CD14-positive monocyte (primary cell): ENCODE data around the gene SLC6A1. TPM values are rescaled to one million over a fixed set of nuclear protein-coding genes. Genes with fewer than 3 reads are reported as not detected.
A peak's percentile ranks its signal among the peaks of the same experiment; 100 is the strongest.

Experiments
- DNase-seq, 3 donors: peaks; one replicate each; pipeline ENCODE4 v3.0.0-alpha.2; 2011 to 2022
- H2AFZ ChIP-seq: 2 replicates; pipeline ENCODE4 v1.6.0; 2012; ENCODE audit warnings: mild to moderate bottlenecking, low read depth, low read length, inconsistent platforms; ENCODE audit not compliant: insufficient read depth, poor library complexity, severe bottlenecking
- H3K27ac ChIP-seq, 2 donors: 1 replicate in 1 of 2; 2 replicates in 1 of 2; pipeline ENCODE4 v1.5.1; 2012 to 2013; ENCODE audit warnings: low read length in 2 of 2, control low read depth in 1 of 2, inconsistent platforms in 1 of 2, low read depth in 1 of 2, mild to moderate bottlenecking in 1 of 2
- H3K27me3 ChIP-seq, 2 donors: one replicate each; pipeline versions ENCODE4 v1.6.0 to v1.6.1; 2011 to 2013; ENCODE audit warnings: low read length in 2 of 2; ENCODE audit not compliant: control insufficient read depth in 2 of 2, insufficient read depth in 2 of 2
- H3K36me3 ChIP-seq, 2 donors: replicated peaks in 1 of 2; 1 replicate in 1 of 2; 2 replicates in 1 of 2; pipeline versions ENCODE4 v1.5.1 to v1.6.1; 2012 to 2013; ENCODE audit warnings: low read length in 2 of 2, control low read depth in 1 of 2, inconsistent platforms in 1 of 2, mild to moderate bottlenecking in 1 of 2; ENCODE audit not compliant: insufficient read depth in 2 of 2, control insufficient read depth in 1 of 2
- H3K4me1 ChIP-seq, 2 donors: 1 replicate in 1 of 2; 2 replicates in 1 of 2; pipeline versions ENCODE4 v1.5.1 to v1.6.1; 2012 to 2013; ENCODE audit warnings: low read length in 2 of 2, control low read depth in 1 of 2, inconsistent platforms in 1 of 2, mild to moderate bottlenecking in 1 of 2, moderate library complexity in 1 of 2; ENCODE audit not compliant: insufficient read depth in 2 of 2, control insufficient read depth in 1 of 2
- H3K4me2 ChIP-seq: replicated peaks from 2 replicates; pipeline ENCODE3; 2012; ENCODE audit warnings: low read length, moderate library complexity, mild to moderate bottlenecking; ENCODE audit not compliant: poor library complexity, severe bottlenecking; ENCODE audit errors: extremely low read depth
- H3K4me3 ChIP-seq, 3 experiments: fragments of 200-600 bp in 1 of 3; sonication (generic) in 1 of 3; replicated peaks in 1 of 3; 1 replicate in 2 of 3; 2 replicates in 1 of 3; pipeline ENCODE4 v1.5.1; 2011 to 2013; ENCODE audit warnings: low read length in 3 of 3, mild to moderate bottlenecking in 3 of 3, control low read depth in 2 of 3, low read depth in 2 of 3, inconsistent platforms in 1 of 3, moderate library complexity in 1 of 3
- H3K79me2 ChIP-seq: 2 replicates; pipeline ENCODE4 v1.6.0; 2012; ENCODE audit warnings: mild to moderate bottlenecking, control low read depth, inconsistent platforms, low read length, moderate library complexity; ENCODE audit not compliant: insufficient read depth
- H3K9ac ChIP-seq: 2 replicates; pipeline ENCODE4 v1.6.0; 2017; ENCODE audit warnings: low read length, mild to moderate bottlenecking; ENCODE audit not compliant: insufficient read depth, poor library complexity, severe bottlenecking
- H3K9me3 ChIP-seq, 2 donors: replicated peaks in 1 of 2; 1 replicate in 1 of 2; 2 replicates in 1 of 2; pipeline versions ENCODE4 v1.5.1 to v1.6.1; 2012 to 2013; ENCODE audit warnings: low read length in 2 of 2, control low read depth in 1 of 2; ENCODE audit not compliant: control insufficient read depth in 1 of 2, insufficient read depth in 1 of 2
- H4K20me1 ChIP-seq: 2 replicates; pipeline ENCODE4 v1.6.0; 2012; ENCODE audit warnings: mild to moderate bottlenecking, low read length, control low read depth, moderate library complexity; ENCODE audit not compliant: insufficient read depth
- H3K27ac Mint-ChIP-seq, 7 donors: one replicate each; pipeline ENCODE4 v1.8.0; 2020; ENCODE audit warnings: mild to moderate bottlenecking in 7 of 7, mixed read lengths in 7 of 7, moderate library complexity in 6 of 7, inconsistent platforms in 2 of 7
- H3K27me3 Mint-ChIP-seq, 3 donors: one replicate each; pipeline ENCODE4 v1.8.0; 2021 to 2022; ENCODE audit warnings: low read depth in 3 of 3, mild to moderate bottlenecking in 3 of 3, mixed read lengths in 3 of 3, moderate library complexity in 3 of 3, inconsistent platforms in 1 of 3
- H3K36me3 Mint-ChIP-seq, 2 donors: one replicate each; pipeline ENCODE4 v1.8.0; 2020; ENCODE audit warnings: mixed read lengths in 2 of 2, inconsistent platforms in 1 of 2, mild to moderate bottlenecking in 1 of 2
- H3K4me1 Mint-ChIP-seq: one replicate; pipeline ENCODE4 v1.8.0; 2020; ENCODE audit warnings: mild to moderate bottlenecking, mixed read lengths
- H3K4me3 Mint-ChIP-seq, 2 donors: one replicate each; pipeline ENCODE4 v1.8.0; 2020; ENCODE audit warnings: mild to moderate bottlenecking in 2 of 2, mixed read lengths in 2 of 2, moderate library complexity in 1 of 2
- H3K9me3 Mint-ChIP-seq, 7 donors: one replicate each; pipeline ENCODE4 v1.8.0; 2020 to 2022; ENCODE audit warnings: mixed read lengths in 7 of 7, mild to moderate bottlenecking in 6 of 7, moderate library complexity in 6 of 7, inconsistent platforms in 2 of 7
- WGBS: methylation state at CpG from one replicate; pipeline ENCODE4 v1.1.5; 2013; ENCODE audit warnings: missing lambda C conversion rate; ENCODE audit not compliant: insufficient coverage; 5-methylcytosine and 5-hydroxymethylcytosine counted together
- intact Hi-C, 2 donors: fragments of 100-400 bp; cut with micrococcal nuclease; formaldehyde crosslinking; loops; one replicate each; pipeline versions ENCODE4 v1.15.0 to v1.15.1; 2023
- polyA plus RNA-seq, 3 donors: library from polyadenylated mRNA; depleted of rRNA in 1 of 3; unstranded in 2 of 3; stranded (reverse) in 1 of 3; fragments of 300-500 nt in 2 of 3; fragments of >200 nt in 1 of 3; fragmentation: Illumina TruSeq in 2 of 3; gene quantifications; 1 replicate in 2 of 3; 2 replicates in 1 of 3; pipeline ENCODE4 v1.2.3, GENCODE V29; 2012 to 2021
- TF ChIP-seq, protein P1 (sequence below): fragments of 200-600 bp; IDR thresholded peaks from one replicate; pipeline ENCODE4 v1.8.0; 2022; ENCODE audit warnings: antibody characterized with exemption, mild to moderate bottlenecking

The SLC6A1 gene
- polyA plus RNA-seq, 3 donors = not detected

DNA sequence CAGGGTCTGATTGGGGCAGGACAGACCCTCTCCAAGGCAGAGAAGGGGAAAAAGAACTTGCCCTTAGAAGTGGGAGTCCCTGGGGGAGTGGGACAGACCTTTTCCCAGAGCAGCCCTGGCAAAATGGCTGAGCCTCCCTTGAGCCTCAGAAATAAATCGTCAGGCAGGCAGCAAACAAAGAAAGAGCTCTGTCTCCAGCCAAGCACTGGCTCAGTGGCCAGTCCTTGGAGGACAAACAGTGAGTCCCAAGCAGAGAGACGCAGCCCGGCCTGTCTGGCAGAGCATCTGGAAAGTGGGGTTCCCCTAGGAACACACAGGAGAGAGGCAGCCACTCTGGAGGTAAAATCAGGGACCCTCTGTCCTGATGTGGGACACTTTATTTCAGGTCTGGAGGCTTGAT, 1.8 kb downstream of the SLC6A1 start:
- Mint-ChIP-seq H3K4me1 (peaks cover 3% of the 10 kb centered on the region), H3K36me3 (peaks cover 0 to 4% of the 10 kb centered on the region in 2 donors), H3K27me3 (peaks cover 62 to 69% (median 63%) of the 10 kb centered on the region in 3 donors), H3K27ac (peak overlapping the region in 1 of 7 donors; percentile 28), H3K4me3 (peak overlapping the region in 1 of 2 donors; percentile 64), H3K9me3 (peaks cover 0 to 9% (median 2%) of the 10 kb centered on the region in 7 donors)
- TF ChIP-seq, protein P1, sequence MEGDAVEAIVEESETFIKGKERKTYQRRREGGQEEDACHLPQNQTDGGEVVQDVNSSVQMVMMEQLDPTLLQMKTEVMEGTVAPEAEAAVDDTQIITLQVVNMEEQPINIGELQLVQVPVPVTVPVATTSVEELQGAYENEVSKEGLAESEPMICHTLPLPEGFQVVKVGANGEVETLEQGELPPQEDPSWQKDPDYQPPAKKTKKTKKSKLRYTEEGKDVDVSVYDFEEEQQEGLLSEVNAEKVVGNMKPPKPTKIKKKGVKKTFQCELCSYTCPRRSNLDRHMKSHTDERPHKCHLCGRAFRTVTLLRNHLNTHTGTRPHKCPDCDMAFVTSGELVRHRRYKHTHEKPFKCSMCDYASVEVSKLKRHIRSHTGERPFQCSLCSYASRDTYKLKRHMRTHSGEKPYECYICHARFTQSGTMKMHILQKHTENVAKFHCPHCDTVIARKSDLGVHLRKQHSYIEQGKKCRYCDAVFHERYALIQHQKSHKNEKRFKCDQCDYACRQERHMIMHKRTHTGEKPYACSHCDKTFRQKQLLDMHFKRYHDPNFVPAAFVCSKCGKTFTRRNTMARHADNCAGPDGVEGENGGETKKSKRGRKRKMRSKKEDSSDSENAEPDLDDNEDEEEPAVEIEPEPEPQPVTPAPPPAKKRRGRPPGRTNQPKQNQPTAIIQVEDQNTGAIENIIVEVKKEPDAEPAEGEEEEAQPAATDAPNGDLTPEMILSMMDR = no peak
- H4K20me1 ChIP-seq = no peaks in the 10 kb centered on the region
- no peaks in the 10 kb centered on the region for H3K79me2 ChIP-seq
- no peak for DNase-seq
- intact Hi-C loops = no loop called here
- H3K36me3 ChIP-seq = no peaks in the 10 kb centered on the region
- 33% methylated on average over 3 of the region's 3 CpGs for WGBS
- H2AFZ ChIP-seq = no peak overlapping the region
- peaks cover 0 to 10% of the 10 kb centered on the region in 2 donors for H3K9me3 ChIP-seq
- no peak overlapping the region for H3K4me3 ChIP-seq
- H3K4me1 ChIP-seq = no peaks in the 10 kb centered on the region
- H3K27ac ChIP-seq = no peak overlapping the region
- no peak overlapping the region for H3K4me2 ChIP-seq
- no peak overlapping the region for H3K9ac ChIP-seq
- H3K27me3 ChIP-seq = peaks cover 36 to 62% of the 10 kb centered on the region in 2 donors

DNA sequence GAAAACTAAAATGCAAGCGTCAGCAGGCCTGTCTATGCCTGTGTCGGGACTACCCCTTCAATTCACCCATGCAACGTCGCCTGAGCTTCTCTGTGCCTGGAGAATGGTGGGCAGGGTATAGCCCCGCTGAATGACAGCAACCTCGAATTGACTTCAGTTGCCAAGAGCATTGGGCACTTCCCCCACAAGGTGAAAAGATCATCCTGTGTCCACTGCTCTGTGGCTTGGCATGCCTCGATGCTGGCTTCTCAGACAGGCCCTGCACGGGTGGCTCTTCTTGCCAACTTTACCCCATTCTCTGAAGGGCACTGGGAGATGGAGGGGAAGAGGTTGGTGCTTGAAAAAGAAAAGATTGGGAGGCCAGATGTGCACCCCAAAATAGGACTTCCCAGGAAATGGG, 3.3 kb downstream of the SLC6A1 start:
- H3K27me3 Mint-ChIP-seq = peaks cover 58 to 59% (median 59%) of the 10 kb centered on the region in 3 donors

More for the DNA sequence above, 3.3 kb downstream of the SLC6A1 start:
- Histone ChIP-seq H3K9me3 (peaks cover 0 to 8% of the 10 kb centered on the region in 2 donors), H3K36me3 (no peaks in the 10 kb centered on the region), H4K20me1 (no peaks in the 10 kb centered on the region), H3K27me3 (peaks cover 26 to 49% of the 10 kb centered on the region in 2 donors), H2AFZ (no peak overlapping the region), H3K9ac (no peak overlapping the region), H3K4me1 (no peaks in the 10 kb centered on the region), H3K4me2 (no peak overlapping the region), H3K79me2 (no peaks in the 10 kb centered on the region), H3K27ac (no peak overlapping the region), H3K4me3 (no peak overlapping the region)
- intact Hi-C loops = no loop called here
- DNase-seq = no peak
- TF ChIP-seq, protein P1 = no peak
- Mint-ChIP-seq H3K9me3 (peaks cover 0 to 6% (median 2%) of the 10 kb centered on the region in 7 donors), H3K4me1 (peaks cover 3% of the 10 kb centered on the region), H3K4me3 (no peak overlapping the region), H3K36me3 (peaks cover 0 to 4% of the 10 kb centered on the region in 2 donors), H3K27ac (no peak overlapping the region)
- 78% methylated on average over 5 of the region's 8 CpGs for WGBS
